ENCODE measurements around the gene CUBN.
"Not testable (repeated sequence)": the region's sequence is repeated elsewhere in the genome, so short reads cannot be mapped to it uniquely, and the experiment has no call there.

The CUBN gene

GRCh38 chr10:17138460-17139042 is 8.9 kb upstream of the CUBN start:
- DNase-seq = no peak

GRCh38 chr10:17134737-17135260 is 5.2 kb upstream of the CUBN start:
- DNase-seq = no peak

GRCh38 chr10:17134282-17134681 is 4.7 kb upstream of the CUBN start:
- no peak for DNase-seq

- DNase-seq = no peak
Measured at GRCh38 chr10:17128261-17128660, 1.4 kb downstream of the CUBN start.

GRCh38 chr10:17126327-17126726 is 3.3 kb downstream of the CUBN start:
- DNase-seq = no peak

DNA sequence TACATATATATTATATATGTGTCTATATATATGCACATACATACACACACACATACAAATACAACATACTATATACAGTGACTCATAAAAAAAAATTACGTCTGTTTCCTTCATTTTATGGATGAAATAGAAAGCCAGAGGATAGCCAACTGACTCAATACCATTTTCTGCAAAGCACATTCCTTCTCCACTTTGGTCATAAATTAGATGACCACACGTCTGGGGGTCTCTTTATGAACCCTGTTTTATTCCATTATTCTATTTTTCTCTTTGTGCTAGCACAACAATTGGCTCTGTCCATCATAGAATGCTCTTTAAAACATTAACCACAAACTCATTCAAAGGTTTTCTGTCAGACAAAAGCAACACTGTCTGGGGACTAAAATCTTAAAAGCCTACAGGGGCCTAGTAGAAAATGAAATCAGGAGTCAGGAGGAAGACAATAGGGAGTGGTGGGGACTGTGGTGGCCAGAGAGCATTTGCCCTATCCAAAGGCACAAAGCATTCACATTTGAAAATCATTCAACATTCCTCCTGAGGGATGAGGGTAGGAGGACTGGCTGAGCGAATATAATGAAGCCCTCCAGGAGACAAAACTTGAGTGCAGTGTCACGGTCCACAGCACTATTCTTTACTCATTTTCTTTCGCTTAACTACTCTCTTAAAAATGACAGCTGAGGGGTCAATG is 4.3 kb downstream of the CUBN start:
- DNase-seq = no peak

DNA sequence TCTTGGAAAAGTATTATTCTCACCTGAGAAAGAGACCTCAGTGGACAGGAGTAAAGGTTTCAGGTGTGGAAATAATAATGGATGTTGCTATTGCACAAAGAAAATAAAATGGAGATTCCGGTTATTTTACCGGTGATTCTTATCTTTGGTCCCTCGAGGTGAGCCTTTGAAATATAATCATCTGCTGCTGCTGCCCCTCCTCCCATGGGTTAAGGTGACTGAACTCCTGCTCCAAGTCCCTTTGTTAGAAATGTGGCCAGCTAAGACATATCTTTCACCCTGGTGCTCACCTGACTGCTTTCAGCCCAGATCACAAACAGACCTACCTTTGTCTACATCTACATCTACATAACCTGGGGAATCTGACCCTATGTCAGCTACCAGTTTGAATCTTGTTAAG is 5.7 kb downstream of the CUBN start:
- DNase-seq = no peak

- no peak for DNase-seq
Measured at GRCh38 chr10:17122726-17123661, 6.6 kb downstream of the CUBN start.

- no peak for DNase-seq
Measured at GRCh38 chr10:17122052-17122451, 7.6 kb downstream of the CUBN start.

DNA sequence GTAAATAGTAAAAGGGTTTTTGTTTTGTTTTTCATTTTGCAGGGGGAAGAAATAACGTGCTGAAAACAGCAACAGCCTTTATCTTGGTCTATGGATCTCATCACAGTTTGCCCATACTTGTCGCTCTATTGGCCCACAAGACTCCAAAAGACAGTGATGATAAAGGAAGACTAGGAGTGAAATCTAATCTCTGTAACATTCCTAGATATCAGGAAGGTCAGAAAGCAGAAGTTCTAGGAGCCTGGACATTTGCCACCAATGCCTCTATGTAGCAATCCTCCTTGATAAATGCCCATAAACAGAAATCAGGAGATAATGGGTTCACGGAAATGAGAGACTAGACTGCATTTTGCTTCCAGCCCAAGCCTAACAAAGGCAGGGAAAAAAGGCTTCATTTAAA is 8.9 kb downstream of the CUBN start:
- DNase-seq = no peak

GRCh38 chr10:17119845-17120244 is 9.8 kb downstream of the CUBN start:
- DNase-seq = no peak

DNA sequence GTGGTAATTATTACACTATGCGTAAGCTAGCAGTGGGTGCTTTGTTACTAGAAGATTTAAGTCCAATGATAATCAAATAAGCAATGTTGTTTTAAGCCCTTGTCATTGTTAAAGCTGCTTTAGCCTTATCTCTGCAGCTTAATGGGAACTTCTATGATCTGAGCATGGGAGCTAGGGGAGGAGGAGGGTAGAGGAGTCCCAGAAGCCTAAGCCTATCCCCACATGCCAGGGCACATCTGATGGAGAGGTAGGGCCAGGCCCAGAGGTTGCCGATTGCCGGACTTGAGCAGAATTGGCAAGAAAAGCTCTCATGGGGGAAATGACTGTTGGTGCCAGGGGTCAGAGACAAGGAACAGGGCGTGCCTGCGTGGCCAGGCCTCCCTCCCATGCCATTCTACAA is 13.4 kb downstream of the CUBN start:
- no peak for DNase-seq

DNA sequence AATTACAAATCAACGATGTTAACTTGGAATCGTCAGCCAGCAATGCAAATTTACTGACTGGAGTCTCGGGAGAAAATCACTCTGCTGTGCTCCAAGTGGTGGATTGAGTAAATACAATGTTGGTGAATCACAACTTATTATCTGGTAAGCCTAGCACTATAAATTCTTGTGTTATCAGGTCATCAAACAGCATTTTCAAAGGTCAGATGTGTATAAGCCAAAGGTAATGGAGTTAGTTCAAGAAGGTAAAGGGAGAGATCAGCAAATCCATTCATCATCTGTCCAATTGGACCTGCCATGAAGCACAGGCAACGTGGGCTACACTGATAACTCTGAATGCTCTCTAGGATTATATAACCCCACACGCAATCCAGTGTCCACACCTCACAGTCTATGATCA is 13.9 kb downstream of the CUBN start:
- no peak for DNase-seq

DNA sequence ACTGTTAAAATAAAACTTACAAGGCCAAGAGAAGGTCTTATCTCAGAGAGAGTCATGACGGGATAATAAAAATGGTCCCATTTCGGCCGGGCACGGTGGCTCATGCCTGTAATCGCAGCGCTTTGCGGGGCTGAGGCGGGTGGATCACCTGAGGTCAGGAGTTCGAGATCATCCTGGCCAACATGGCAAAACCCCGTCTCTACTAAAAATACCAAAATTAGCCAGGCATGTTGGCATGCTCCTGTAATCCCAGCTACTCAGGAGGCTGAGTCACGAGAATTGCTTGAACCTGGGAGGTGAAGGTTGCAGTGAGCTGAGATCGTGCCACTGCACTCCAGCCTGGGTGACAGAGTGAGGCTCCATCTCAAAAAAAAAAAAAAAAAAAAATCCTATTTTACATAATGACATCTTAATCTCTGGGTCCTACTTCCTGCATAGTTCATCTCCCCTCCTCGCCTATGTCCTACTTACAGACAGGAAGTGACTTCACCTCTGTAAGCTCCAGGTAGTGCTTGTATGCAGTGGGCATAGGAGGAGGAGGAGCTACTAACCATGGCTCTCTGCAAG is 14.7 kb downstream of the CUBN start:
- DNase-seq = not testable (repeated sequence)

GRCh38 chr10:17113889-17114540 is 15.6 kb downstream of the CUBN start:
- DNase-seq = no peak

DNA sequence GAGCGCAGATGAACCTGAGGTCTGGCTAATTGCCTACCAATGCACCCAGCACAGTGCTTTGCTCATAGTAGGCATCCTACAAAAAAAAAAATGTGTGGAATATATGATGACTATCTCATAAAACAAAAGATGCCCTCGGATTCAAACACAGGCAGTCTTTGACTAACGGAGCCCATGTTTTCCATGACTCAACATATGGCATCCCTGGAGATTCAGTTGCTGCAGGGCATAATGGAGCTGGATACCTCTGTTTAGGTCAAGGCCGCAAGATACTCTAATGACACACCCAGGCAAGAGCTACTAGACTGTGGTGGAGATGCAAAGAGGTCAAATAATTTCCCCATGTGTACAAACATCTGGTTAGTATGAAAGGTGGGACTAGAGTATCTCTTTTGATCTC is 16.3 kb downstream of the CUBN start:
- DNase-seq = no peak

- no peak for DNase-seq
Measured at GRCh38 chr10:17112566-17112965, 17.0 kb downstream of the CUBN start.

- no peak for DNase-seq
Measured at GRCh38 chr10:17109475-17110207, 20.0 kb downstream of the CUBN start.

DNA sequence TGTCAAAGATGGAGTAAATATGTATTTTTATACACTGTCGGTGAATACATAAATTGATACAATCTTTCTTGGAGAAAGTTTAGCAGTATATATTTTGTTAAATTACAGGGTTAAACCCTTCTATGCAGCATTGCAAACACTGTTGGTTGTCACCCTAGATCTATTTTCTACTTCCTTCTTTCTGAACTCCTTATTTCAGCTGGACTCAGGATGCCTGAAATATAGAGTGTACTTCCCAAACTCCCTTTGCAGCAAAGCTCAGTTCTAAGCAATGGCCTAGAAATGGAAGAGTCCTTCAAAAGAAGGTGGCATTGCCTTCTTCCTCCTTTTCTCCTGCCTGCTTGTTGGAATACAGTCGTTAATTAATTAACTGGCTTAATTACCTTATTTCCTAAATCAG is 20.6 kb downstream of the CUBN start:
- no peak for DNase-seq

DNA sequence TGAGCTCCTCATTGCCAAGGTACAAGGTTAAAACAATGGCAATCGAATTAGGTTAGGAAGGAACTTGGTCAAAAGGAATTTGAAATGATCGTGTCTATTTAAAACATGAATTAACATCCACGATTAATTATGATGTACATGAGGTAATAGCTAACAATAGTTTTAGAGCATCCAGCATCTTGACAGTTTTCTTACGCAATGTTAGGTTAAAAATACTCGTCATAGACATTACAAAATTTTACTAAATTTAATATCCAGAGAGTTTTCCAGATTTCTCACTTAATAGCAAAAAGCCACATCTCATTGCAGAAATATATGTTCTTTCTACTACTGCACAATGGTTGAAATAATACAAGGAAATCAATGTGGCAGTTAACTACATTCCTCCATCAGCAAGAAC is 22.6 kb downstream of the CUBN start:
- no peak for DNase-seq

DNA sequence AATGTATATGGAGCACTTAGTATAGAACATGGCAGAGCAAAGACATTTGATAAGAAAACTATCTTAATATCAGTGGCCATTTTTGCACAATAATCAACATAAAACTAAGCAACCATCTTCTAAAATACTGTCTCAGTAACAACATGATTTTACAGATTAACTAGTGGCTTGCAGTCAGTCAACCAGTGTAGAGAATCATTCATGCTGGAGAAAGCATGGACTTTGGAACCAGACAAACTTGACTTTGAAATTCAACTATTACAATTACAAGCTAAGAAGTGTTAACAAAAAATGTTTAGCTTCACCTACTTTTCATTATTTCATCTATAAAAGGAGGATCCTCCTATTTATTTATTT is 27.7 kb downstream of the CUBN start:
- no peak for DNase-seq

DNA sequence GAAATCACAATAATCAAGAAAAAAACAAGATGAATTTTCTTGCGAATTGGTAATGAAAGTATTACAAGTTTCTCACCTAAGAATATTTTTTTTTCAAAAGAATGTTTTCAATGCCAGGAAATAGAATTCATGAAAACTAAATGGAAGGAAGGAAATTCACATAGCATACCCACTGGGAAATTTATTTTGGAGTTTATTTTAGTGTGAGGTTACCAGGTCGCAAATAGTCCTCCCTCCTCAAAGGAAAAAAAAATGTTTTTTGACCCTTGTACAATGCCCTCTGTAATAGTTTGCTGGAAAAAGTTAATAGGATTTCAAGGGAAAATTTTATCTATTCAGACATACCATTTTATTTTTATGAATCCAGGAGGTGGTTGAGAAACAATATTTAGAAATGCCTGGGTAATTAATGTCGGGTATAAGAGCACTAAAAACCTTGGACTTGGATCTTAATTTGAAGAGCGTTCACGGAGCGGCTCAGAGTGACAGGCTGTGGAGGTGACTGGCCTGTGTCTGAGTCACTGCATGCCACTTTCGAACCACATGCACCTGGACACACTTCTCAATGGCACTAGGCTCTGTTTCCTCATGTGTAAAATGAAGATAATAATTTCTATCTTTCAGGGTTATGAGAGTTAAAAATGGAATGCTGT is 28.2 kb downstream of the CUBN start:
- DNase-seq = no peak

Data from COR-L47 (cell line).